Uterus (tissue), 4 donors: Measurements from ENCODE around the gene SMC6. TPM values are rescaled to one million over a fixed set of nuclear protein-coding genes. Genes with fewer than 3 reads are reported as not detected.

Experiments
- DNase-seq, 2 donors: peaks; one replicate each; pipeline ENCODE4 v3.0.0-alpha.2; 2019 to 2020
- H3K27ac ChIP-seq, 2 donors: fragments of 200-600 bp; sonication (generic); 1 replicate in 1 of 2; 2 replicates in 1 of 2; pipeline ENCODE4 v1.5.1; 2016 to 2018
- H3K27me3 ChIP-seq, 2 donors: fragments of 200-600 bp; sonication (generic); one replicate each; pipeline ENCODE4 v1.5.1; 2018 to 2019; ENCODE audit warnings: control low read depth in 1 of 2
- H3K36me3 ChIP-seq, 2 donors: fragments of 200-600 bp; sonication (generic); one replicate each; pipeline ENCODE4 v1.5.1; 2019; ENCODE audit warnings: control low read depth in 1 of 2
- H3K4me1 ChIP-seq, 2 donors: fragments of 200-600 bp; sonication (generic); one replicate each; pipeline ENCODE4 v1.5.1; 2018 to 2019; ENCODE audit warnings: control low read depth in 1 of 2
- H3K4me3 ChIP-seq, 2 donors: fragments of 200-600 bp; sonication (generic); 1 replicate in 1 of 2; 2 replicates in 1 of 2; pipeline ENCODE4 v1.5.1; 2018 to 2019; ENCODE audit warnings: mild to moderate bottlenecking in 1 of 2
- H3K9me3 ChIP-seq, 2 donors: fragments of 200-600 bp; sonication (generic); one replicate each; pipeline ENCODE4 v1.5.1; 2019; ENCODE audit warnings: control low read depth in 1 of 2
- POLR2A ChIP-seq, 2 donors: fragments of 450-650 bp; IDR thresholded peaks; one replicate each; pipeline ENCODE4 v1.6.1; 2016; ENCODE audit warnings: antibody characterized with exemption in 2 of 2, mild to moderate bottlenecking in 1 of 2, moderate library complexity in 1 of 2
- intact Hi-C: fragments of 100-400 bp; cut with DNase I; formaldehyde crosslinking; loops from one replicate; pipeline ENCODE4 v1.15.1; 2023; ENCODE audit warnings: low total_unique reads
- total RNA-seq, 4 donors: library from RNA; depleted of rRNA in 3 of 4; stranded (reverse); fragments of >200 nt in 3 of 4; gene quantifications; one replicate each; pipeline versions ENCODE4 v1.1.0 to v1.2.4, GENCODE V29; 2014 to 2023
- TF ChIP-seq, protein P1 (sequence below), 4 experiments: fragments of 200-600 bp in 2 of 4; fragments of 450-650 bp in 2 of 4; sonication (generic) in 2 of 4; IDR thresholded peaks; one replicate each; pipeline ENCODE4 v1.5.1; 2016 to 2019; ENCODE audit warnings: antibody characterized with exemption in 4 of 4, mild to moderate bottlenecking in 2 of 4, moderate library complexity in 1 of 4
- donor health status: DM: yes; HTN: yes; CAD: no.

Gene SMC6
- total RNA-seq, 4 donors from 2014 or later, result 7.4 to 49.4 (median 15.5) TPM

- no peak for DNase-seq
- intact Hi-C loops, result no loop called here
- no peak overlapping the region for H3K27ac ChIP-seq
Observed at GRCh38 chr2:17640406-17640805, 113.2 kb downstream of the SMC6 start.

GRCh38 chr2:17638196-17638743 lies 115.3 kb downstream of the SMC6 start:
- Histone ChIP-seq H3K9me3 (no peaks in the 10 kb centered on the region), H3K4me1 (no peaks in the 10 kb centered on the region), H3K27ac (no peak overlapping the region), H3K27me3 (no peaks in the 10 kb centered on the region), H3K4me3 (no peak overlapping the region), H3K36me3 (no peaks in the 10 kb centered on the region)
- intact Hi-C loops, result no loop called here
- TF ChIP-seq POLR2A (IDR thresholded peaks at IDR 0.05), result no peak
- TF ChIP-seq, protein P1, sequence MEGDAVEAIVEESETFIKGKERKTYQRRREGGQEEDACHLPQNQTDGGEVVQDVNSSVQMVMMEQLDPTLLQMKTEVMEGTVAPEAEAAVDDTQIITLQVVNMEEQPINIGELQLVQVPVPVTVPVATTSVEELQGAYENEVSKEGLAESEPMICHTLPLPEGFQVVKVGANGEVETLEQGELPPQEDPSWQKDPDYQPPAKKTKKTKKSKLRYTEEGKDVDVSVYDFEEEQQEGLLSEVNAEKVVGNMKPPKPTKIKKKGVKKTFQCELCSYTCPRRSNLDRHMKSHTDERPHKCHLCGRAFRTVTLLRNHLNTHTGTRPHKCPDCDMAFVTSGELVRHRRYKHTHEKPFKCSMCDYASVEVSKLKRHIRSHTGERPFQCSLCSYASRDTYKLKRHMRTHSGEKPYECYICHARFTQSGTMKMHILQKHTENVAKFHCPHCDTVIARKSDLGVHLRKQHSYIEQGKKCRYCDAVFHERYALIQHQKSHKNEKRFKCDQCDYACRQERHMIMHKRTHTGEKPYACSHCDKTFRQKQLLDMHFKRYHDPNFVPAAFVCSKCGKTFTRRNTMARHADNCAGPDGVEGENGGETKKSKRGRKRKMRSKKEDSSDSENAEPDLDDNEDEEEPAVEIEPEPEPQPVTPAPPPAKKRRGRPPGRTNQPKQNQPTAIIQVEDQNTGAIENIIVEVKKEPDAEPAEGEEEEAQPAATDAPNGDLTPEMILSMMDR (IDR thresholded peaks at IDR 0.05), result no peak
- no peak for DNase-seq

More at GRCh38 chr2:17640406-17640805, 113.2 kb downstream of the SMC6 start:
- TF ChIP-seq POLR2A (IDR thresholded peaks at IDR 0.05), result no peak
- TF ChIP-seq, protein P1 (IDR thresholded peaks at IDR 0.05), result no peak
- no peaks in the 10 kb centered on the region for H3K36me3 ChIP-seq
- H3K4me3 ChIP-seq, result no peak overlapping the region
- no peaks in the 10 kb centered on the region for H3K9me3 ChIP-seq
- no peaks in the 10 kb centered on the region for H3K27me3 ChIP-seq
- peaks cover 0 to 5% of the 10 kb centered on the region in 2 donors for H3K4me1 ChIP-seq

DNA sequence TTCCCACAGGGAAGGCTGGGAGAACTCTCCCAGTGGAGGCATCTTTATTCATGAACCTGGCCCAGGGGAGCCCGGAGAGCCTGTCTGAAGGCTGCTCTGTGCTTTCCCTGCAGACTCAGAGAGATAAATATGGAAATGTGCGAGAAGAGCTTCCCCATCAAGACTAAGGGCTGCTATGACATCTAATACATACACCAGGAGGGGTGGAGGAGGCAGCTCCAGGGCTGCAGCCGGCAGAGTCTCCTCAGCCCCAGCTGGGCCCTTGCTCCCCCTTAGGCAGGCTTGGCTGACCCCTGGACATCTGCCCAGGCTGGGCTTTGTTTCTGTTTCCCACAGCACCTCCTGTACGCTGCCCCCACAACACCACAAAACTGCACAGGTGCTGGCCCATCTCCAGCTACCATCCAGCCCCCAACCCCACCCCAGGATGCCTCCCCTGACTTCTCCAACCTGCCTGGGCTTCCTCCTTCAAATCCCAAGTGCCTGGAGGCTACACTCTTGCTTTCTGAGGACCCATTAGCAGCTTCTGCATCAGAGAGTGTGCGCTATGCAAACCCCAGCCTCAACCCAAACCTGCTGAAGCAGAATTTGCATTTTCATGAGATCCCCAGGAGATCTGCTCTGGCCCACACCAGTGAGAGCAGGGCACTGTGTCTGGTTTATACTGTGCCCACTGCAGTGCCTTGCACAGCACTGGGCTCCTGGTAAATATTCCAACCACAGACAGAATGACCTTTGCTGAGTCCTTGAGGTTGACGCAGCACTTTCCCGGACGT lies 116.3 kb downstream of the SMC6 start:
- Histone ChIP-seq H3K27me3 (no peaks in the 10 kb centered on the region), H3K4me1 (no peaks in the 10 kb centered on the region), H3K36me3 (no peaks in the 10 kb centered on the region), H3K27ac (no peak overlapping the region), H3K9me3 (no peaks in the 10 kb centered on the region), H3K4me3 (no peak overlapping the region)
- no peak for DNase-seq
- TF ChIP-seq, protein P1 (IDR thresholded peaks at IDR 0.05), result no peak
- no peak for TF ChIP-seq POLR2A (IDR thresholded peaks at IDR 0.05)
- intact Hi-C loops, result no loop called here

- intact Hi-C loops, result no loop called here
- Histone ChIP-seq H3K27ac (no peak overlapping the region), H3K4me3 (no peak overlapping the region), H3K4me1 (no peaks in the 10 kb centered on the region), H3K36me3 (no peaks in the 10 kb centered on the region), H3K27me3 (no peaks in the 10 kb centered on the region), H3K9me3 (no peaks in the 10 kb centered on the region)
- no peak for DNase-seq
- no peak for TF ChIP-seq POLR2A (IDR thresholded peaks at IDR 0.05)
- TF ChIP-seq, protein P1 (IDR thresholded peaks at IDR 0.05), result no peak
Observed at GRCh38 chr2:17636257-17636656, 117.4 kb downstream of the SMC6 start.

DNA sequence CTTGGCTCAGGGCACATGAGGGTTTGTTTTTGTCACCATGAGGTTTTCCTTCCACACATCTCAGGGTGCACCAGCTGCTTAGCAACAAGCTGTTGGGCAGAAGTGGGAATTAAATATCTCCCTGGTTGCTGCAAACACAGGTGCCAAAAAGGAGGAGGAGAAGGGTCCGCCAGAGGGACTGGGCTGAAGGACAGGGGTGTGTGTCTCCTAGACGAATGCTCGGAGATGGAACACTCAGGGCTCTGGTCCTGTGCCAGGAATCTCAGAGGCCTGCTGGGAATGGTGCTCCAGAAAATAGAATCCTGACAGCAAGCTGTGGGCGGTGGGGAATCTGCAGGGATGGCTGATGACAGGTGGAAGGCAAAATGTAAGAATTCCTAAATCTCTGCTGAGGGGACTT lies 118.6 kb downstream of the SMC6 start:
- Histone ChIP-seq H3K4me1 (no peaks in the 10 kb centered on the region), H3K9me3 (no peaks in the 10 kb centered on the region), H3K27me3 (no peaks in the 10 kb centered on the region), H3K27ac (no peak overlapping the region), H3K36me3 (no peaks in the 10 kb centered on the region), H3K4me3 (no peak overlapping the region)
- TF ChIP-seq, protein P1 (IDR thresholded peaks at IDR 0.05), result no peak
- TF ChIP-seq POLR2A (IDR thresholded peaks at IDR 0.05), result no peak
- intact Hi-C loops, result no loop called here
- DNase-seq, result no peak
